Osteocyte (in vitro differentiated cells): Measurements from ENCODE around the gene KCNC1. TPM values are rescaled to one million over a fixed set of nuclear protein-coding genes. Genes with fewer than 3 reads are reported as not detected.

Experiments
- DNase-seq: peaks from one replicate; pipeline ENCODE4 v3.0.0; 2021; ENCODE audit warnings: mixed read lengths; ENCODE audit not compliant: unreplicated experiment; ENCODE audit errors: extremely low spot score
- H3K27ac Mint-ChIP-seq: one replicate; pipeline ENCODE4 v1.8.0; 2021; ENCODE audit warnings: mild to moderate bottlenecking, mixed read lengths; ENCODE audit not compliant: unreplicated experiment
- H3K27me3 Mint-ChIP-seq: one replicate; pipeline ENCODE4 v1.8.0; 2021; ENCODE audit warnings: mixed read lengths; ENCODE audit not compliant: unreplicated experiment
- H3K36me3 Mint-ChIP-seq: one replicate; pipeline ENCODE4 v1.8.0; 2021; ENCODE audit warnings: mixed read lengths; ENCODE audit not compliant: unreplicated experiment
- H3K4me1 Mint-ChIP-seq: one replicate; pipeline ENCODE4 v1.8.0; 2021; ENCODE audit warnings: mixed read lengths; ENCODE audit not compliant: unreplicated experiment
- H3K4me3 Mint-ChIP-seq: one replicate; pipeline ENCODE4 v1.8.0; 2021; ENCODE audit warnings: mild to moderate bottlenecking, moderate library complexity, mixed read lengths; ENCODE audit not compliant: unreplicated experiment
- H3K9me3 Mint-ChIP-seq: one replicate; pipeline ENCODE4 v1.8.0; 2021; ENCODE audit warnings: mixed read lengths; ENCODE audit not compliant: unreplicated experiment
- total RNA-seq: library from RNA; stranded (reverse); gene quantifications from 2 replicates; pipeline ENCODE4 v1.2.1, GENCODE V29; 2021
- TF ChIP-seq, protein P1 (sequence below): fragments of 200-600 bp; sonication (generic); IDR thresholded peaks from 2 replicates; pipeline ENCODE4 v1.5.0; 2021; ENCODE audit warnings: antibody characterized with exemption, mild to moderate bottlenecking, moderate library complexity

Gene KCNC1
- total RNA-seq, 1 donor from 2014 or later, result not detected

DNA sequence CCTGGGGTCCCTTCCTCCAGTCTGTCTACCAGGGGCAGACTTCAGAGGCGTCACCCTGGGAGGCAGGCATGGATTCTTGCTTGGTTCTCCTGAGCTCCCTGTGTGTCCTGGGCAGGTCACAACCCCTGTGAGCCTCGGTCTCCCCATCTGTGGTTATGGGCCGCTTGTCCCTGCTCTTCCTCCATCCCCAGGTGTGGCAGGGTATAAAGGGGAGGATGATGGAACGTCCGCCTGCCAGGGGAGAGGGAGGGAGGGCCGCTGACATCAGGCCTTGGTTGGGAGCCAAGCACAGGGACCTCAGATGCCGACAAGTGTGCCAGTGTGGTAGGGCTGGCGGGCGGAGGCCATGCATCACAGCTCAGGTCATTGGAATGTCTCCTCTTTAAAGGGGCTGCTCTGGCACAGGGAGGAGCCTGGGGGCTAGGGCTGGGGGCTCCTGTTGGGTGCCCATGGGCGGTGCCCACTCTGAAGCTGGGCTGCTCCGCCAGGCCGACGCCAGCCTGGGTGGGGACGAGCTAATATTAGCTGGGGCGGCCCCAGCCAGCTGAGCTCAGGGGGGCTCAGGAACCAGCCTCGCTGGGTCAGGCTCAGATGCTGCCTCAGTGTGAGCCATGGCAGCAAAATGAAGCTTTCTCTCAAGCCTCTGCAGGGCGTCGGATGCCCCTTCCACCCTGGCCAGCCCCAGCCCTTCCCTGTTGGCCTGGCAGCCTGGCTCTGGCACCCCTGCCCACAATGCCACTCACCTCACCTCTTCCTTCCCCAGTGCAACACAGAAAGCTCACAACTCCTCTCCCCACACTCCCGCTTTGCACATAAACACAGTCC, 12.8 kb downstream of the KCNC1 start:
- no peaks in the 10 kb centered on the region for H3K36me3 Mint-ChIP-seq
- TF ChIP-seq, protein P1, sequence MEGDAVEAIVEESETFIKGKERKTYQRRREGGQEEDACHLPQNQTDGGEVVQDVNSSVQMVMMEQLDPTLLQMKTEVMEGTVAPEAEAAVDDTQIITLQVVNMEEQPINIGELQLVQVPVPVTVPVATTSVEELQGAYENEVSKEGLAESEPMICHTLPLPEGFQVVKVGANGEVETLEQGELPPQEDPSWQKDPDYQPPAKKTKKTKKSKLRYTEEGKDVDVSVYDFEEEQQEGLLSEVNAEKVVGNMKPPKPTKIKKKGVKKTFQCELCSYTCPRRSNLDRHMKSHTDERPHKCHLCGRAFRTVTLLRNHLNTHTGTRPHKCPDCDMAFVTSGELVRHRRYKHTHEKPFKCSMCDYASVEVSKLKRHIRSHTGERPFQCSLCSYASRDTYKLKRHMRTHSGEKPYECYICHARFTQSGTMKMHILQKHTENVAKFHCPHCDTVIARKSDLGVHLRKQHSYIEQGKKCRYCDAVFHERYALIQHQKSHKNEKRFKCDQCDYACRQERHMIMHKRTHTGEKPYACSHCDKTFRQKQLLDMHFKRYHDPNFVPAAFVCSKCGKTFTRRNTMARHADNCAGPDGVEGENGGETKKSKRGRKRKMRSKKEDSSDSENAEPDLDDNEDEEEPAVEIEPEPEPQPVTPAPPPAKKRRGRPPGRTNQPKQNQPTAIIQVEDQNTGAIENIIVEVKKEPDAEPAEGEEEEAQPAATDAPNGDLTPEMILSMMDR, result no peak
- no peaks in the 10 kb centered on the region for H3K9me3 Mint-ChIP-seq
- no peak overlapping the region for H3K27ac Mint-ChIP-seq
- no peak for DNase-seq
- no peaks in the 10 kb centered on the region for H3K27me3 Mint-ChIP-seq
- H3K4me1 Mint-ChIP-seq, result no peaks in the 10 kb centered on the region
- no peak overlapping the region for H3K4me3 Mint-ChIP-seq

DNA sequence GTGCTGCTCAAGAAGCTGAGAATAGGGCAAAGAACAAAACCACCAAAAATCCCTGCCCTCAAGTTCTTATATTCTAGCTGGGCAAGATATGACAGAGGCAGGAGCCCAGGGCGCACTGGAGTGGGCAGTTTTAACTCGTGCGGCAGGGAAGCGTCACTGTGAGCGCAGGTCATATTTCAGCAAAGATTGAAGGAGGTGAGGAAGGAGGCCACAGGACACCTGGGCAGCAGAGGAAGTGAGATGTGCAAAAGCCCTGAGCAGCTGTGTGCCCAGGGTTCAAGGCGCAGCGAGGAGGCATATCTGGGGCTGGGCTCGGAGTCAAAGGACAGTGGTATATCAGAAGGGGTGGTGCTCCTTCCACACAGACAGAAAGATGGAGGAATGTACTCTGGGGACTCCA, 13.5 kb downstream of the KCNC1 start:
- TF ChIP-seq, protein P1, result no peak
- DNase-seq, result no peak
- no peaks in the 10 kb centered on the region for H3K9me3 Mint-ChIP-seq
- H3K27me3 Mint-ChIP-seq, result no peaks in the 10 kb centered on the region
- H3K36me3 Mint-ChIP-seq, result no peaks in the 10 kb centered on the region
- H3K4me1 Mint-ChIP-seq, result no peaks in the 10 kb centered on the region
- H3K27ac Mint-ChIP-seq, result no peak overlapping the region
- no peak overlapping the region for H3K4me3 Mint-ChIP-seq

DNA sequence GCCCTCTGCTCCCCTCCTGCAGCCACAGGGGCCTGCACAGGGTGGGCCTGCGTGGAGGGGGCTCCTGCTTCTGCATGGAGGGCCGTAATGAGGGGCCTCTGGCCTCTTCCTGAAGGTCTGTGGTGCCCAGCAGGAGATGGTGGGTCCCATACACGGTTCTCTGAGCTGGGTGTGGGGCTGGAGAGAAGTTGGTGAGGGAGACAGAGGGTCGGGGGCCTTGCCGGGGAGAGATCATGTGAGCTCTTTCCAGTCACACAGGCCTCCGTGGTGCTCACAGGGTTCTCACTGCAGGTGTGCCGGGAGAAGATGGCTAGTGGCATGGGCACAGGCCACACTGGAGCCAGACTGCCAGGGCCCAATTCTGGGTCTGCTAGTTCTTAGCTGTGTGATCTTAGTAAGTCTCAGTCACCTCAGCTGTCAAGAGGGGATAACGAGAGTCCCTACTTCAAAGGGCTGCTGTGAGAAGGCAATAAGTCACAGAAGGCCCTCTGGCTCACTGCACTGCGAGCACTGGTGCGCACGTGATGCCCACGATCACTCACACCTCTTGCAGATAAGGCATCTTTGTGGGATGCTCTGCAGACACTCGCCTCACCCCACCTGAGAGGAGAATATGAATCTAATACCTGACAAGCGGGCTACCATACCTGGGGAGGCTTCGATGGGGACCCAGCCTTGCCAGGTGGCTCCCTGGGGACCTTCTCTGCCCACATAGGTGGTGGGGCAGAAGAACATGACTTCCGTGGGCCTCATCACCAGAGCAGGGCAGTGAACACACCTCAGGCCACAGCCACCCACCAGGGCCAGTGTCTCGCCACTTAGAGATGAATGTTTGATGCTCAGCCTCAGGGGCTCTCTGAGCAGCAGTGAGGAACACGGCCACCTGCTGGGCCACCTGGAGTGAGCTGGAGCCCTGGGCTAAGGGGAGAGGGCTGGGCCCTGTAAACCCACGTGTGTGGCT, 14.5 kb downstream of the KCNC1 start:
- Mint-ChIP-seq H3K36me3 (no peaks in the 10 kb centered on the region), H3K4me3 (no peak overlapping the region), H3K27me3 (no peaks in the 10 kb centered on the region), H3K27ac (no peak overlapping the region), H3K9me3 (no peaks in the 10 kb centered on the region), H3K4me1 (no peaks in the 10 kb centered on the region)
- TF ChIP-seq, protein P1, result no peak
- DNase-seq, result no peak

DNA sequence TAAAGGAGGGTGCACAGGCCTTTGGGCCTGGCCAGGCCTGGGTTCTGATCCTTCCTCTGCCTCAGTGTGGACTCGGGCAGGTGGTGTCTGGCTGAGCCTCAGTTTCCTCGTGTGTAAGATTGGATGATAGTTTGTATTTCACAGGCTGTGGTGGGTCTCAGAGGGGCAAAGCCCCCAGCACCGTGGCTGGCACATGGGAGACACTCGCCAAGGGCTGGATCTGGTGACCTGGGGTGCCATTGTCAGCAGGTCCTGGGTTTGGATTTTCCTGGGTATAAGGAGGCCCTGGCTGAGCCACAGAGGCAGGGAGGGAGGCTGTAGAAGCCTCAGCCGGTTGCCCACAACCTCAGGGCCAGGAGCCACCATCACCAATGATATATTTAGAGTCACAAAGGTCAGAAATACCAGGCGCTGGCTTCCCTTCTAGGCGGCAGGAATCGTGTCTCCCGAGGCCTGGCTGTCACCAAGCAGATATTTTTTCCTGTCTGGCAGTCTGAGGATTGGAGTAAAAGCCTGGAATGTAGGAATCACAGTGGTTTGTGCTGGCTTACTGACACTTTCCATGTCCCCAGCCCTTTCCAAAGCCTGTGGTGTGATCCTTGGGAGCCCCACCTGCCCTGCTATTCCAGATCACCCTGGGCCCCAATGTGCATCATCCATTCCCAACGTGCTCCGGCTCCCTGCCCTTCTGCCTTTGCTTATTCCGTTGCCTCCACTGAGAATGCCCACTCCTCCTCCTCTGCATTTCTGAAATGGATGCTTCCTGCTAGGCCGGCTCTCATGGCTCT, 15.6 kb downstream of the KCNC1 start:
- Mint-ChIP-seq H3K9me3 (no peaks in the 10 kb centered on the region), H3K4me3 (no peak overlapping the region), H3K27me3 (peaks cover 4% of the 10 kb centered on the region)

More for the DNA sequence above, 15.6 kb downstream of the KCNC1 start:
- DNase-seq, result no peak
- H3K36me3 Mint-ChIP-seq, result no peaks in the 10 kb centered on the region
- no peak overlapping the region for H3K27ac Mint-ChIP-seq
- TF ChIP-seq, protein P1, result no peak
- H3K4me1 Mint-ChIP-seq, result no peaks in the 10 kb centered on the region
